ENCODE results near the gene ZG16.

GRCh38 chr16:29805232-29806098 lies 27.4 kb downstream of the ZG16 start:
- peak; percentile 85 for TF ChIP-seq EGR1 (IDR thresholded peaks at IDR 0.05)
- TF ChIP-seq RAD21 (IDR thresholded peaks at IDR 0.05; ENCODE audit: low read depth): no peak
- no peak for TF ChIP-seq CREB1 (IDR thresholded peaks at IDR 0.05; ENCODE audit: low read depth)
- peak; percentile 69; the same call in 1 of the 2 replicates for TF ChIP-seq TAF1 (IDR thresholded peaks at IDR 0.05; ENCODE audit: low read depth)
- TF ChIP-seq EP300 (IDR thresholded peaks at IDR 0.05; ENCODE audit: borderline replicate concordance): peak; percentile 65
- TF ChIP-seq MAX (IDR thresholded peaks at IDR 0.05): peak; percentile 94
- TF ChIP-seq NFIC (IDR thresholded peaks at IDR 0.05): no peak
- TF ChIP-seq REST (IDR thresholded peaks at IDR 0.05; ENCODE audit: low read depth): no peak
- peak; percentile 80; the same call in 1 of the 2 replicates for TF ChIP-seq ZBTB7A (IDR thresholded peaks at IDR 0.05; ENCODE audit: low read depth)
- TF ChIP-seq TEAD4 (IDR thresholded peaks at IDR 0.05): peak; percentile 47
- peak; percentile 85 for TF ChIP-seq TCF12 (IDR thresholded peaks at IDR 0.05; ENCODE audit: low read depth)
